Testis (tissue), 2 donors: ENCODE data around the gene LRRFIP1.

Experiments used
- CTCF ChIP-seq, 3 experiments: fragments of 450-650 bp in 2 of 3; fragments of 200-600 bp in 1 of 3; sonication (generic) in 1 of 3; IDR thresholded peaks; one replicate each; pipeline ENCODE4 v1.5.1; 2016 to 2019; ENCODE audit warnings: antibody characterized with exemption in 3 of 3, mild to moderate bottlenecking in 2 of 3, moderate library complexity in 1 of 3
- POLR2A ChIP-seq: fragments of 450-650 bp; IDR thresholded peaks from one replicate; pipeline ENCODE4 v1.6.1; 2017; ENCODE audit warnings: antibody characterized with exemption, mild to moderate bottlenecking, moderate library complexity

GRCh38 chr2:237615631-237616249 is 11.6 kb upstream of the LRRFIP1 start:
- TF ChIP-seq CTCF (IDR thresholded peaks at IDR 0.05) (no peak), POLR2A (no peak)
